ENCODE data around the gene BTBD8.
A peak's percentile ranks its signal among the peaks of the same experiment; 100 is the strongest.

BTBD8 gene

GRCh38 chr1:92194511-92194910 lies 114.4 kb downstream of the BTBD8 start:
- peak; percentile 31 for FAIRE-seq

- no peak for FAIRE-seq
Observed at GRCh38 chr1:92201973-92202372, 121.8 kb downstream of the BTBD8 start.

DNA sequence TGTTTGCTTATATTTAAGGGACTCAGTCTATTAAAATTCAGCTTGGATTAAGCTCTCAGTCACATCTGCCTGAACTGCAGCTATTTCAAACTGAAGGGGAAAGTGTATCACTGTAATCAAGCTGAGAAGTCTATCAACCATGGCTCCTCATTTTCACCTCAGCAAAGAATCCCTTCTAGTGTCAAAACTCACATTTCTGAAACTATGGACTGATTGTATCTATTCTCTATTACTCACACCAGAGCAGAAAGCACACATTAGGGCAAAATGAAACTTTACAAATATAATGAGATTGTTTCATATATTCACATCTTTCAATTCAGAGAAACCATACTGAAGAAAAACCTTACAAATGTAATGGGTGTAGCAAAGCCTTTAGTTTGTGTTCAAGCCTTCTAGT lies 123.0 kb downstream of the BTBD8 start:
- FAIRE-seq, result no peak

DNA sequence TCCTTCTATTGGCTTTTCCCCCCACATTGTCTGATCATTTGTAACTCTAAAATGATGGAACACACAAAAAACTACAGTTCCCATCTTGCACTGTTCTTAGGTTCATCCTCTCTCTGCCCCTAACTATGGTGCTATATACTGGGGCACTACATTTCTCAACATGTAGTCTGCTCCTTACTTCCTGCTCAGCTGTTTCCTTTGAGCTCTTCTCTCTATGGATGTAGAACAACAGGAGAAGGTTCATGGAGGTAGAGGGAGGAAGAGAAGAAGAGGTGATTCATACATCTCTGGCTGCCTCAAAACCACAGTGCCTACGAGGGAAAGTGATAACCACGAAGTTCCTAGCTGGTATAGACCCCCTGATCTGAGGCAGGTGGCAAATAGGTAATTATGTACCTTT lies 130.6 kb downstream of the BTBD8 start:
- no peak for FAIRE-seq

DNA sequence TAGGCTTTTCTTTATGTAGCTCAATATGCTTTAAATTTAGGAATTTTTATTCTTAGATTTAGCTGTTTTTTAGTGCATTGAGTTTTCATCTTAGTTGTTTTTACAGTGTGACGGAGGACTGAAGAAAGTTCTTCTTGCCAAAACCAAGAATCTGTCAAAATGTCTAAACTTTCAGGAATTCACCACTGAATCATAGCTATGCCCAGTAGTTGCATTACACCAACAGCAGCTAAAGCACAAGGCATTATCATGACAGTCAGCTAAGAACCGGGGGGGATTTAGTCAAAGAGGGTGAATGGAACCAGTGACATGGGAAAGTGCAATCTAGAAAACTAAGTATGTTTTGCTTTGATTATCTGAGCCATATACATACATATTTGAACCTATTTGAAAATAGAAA lies 131.0 kb downstream of the BTBD8 start:
- no peak for FAIRE-seq

- no peak for FAIRE-seq
Observed at GRCh38 chr1:92217721-92218120, 137.6 kb downstream of the BTBD8 start, which contains the start of gene C1orf146. Gene C1orf146 (plus strand): TSS chr1:92217915. CDS start chr1:92231421, 13,506 bp downstream.

GRCh38 chr1:92218559-92218958 lies 138.4 kb downstream of the BTBD8 start:
- FAIRE-seq, result no peak

- no peak for FAIRE-seq
Observed at GRCh38 chr1:92219028-92219427, 138.9 kb downstream of the BTBD8 start.

DNA sequence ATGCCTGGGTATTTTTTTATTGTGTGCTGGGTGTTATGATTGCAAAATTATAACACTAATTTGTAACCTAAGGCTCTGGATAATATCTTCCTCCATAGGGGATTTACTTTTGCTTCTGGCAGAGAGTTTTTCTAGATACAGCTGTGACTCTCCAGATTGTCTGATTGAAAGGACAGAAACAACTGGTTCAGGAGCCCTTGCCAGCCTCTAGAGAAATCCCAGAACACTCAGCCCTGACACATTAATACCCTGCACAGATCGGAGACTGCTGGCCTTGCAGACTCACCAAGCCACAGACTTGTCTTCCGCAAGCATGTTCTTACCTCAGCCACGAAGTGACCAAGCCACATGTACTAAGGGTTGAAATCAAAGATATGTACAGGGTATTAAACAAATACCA lies 148.3 kb downstream of the BTBD8 start:
- FAIRE-seq, result no peak

GRCh38 chr1:92230736-92231135 lies 150.6 kb downstream of the BTBD8 start:
- no peak for FAIRE-seq

Measured in G401.6 (cell line).